Measurements from ENCODE around the gene B3GALT5.
A peak's percentile ranks its signal among the peaks of the same experiment; 100 is the strongest.

The B3GALT5 gene

GRCh38 chr21:39648879-39649278, 36.1 kb downstream of the B3GALT5 start:
- DNase-seq = no peak

DNA sequence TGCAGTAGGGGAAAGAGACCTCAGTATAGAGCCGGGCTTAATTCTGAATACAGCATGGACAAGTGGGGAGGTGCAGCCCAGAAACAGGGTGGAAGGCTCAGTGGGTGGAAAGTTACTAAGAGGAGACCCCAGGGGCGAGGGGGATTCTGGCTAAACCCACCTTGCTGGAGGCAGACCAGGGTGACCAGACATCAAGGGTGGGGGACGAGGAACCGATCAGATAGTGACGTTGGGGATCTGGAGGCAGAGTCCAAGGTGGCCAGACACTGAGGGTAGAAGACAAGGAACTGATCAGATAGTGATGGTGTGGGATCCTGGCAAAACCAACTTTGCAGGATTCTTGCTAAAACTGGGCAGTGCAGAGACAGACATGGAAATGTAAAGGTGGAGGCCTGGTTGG, 36.8 kb downstream of the B3GALT5 start:
- no peak for DNase-seq

DNA sequence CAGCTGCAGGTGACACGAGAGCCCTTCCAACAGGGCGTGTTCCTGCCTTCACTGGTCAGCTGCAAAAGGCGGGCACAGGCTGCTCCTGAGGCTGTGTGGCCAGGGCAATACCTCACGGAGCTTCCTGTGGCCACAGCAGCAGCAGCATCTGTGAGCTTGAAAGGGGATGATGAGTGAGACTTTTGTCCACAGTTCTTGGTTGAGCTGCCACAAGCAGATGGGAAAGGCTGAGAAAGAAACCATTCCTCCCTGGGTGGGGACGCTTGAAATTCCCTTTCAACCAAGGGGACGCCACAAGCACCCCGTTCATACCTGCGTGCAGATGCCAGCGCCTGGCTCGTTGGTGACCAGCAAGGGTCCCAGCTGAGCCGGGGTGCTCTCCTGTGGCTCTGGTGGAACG, 37.6 kb downstream of the B3GALT5 start:
- DNase-seq = no peak

GRCh38 chr21:39650801-39651200, 38.1 kb downstream of the B3GALT5 start:
- DNase-seq = no peak

DNA sequence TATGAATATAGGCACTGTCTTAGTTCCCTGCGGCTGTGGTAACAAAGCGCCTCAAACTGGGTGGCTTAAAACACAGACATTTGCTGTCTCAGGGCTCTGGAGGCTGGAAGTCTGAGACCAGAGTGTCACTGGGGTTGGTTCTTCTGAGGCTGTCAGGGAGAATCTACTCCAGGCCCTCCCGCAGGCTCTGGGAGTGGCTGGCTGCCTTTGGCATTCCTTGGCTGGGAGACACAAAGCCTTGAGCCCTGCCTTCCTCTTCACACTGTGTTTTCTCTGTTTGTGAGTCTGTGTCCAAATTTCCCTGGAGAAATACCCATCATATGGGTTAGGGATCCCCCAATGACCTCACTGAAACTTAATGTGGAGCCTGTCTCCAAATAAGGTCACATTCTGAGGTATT, 38.5 kb downstream of the B3GALT5 start:
- no peak for DNase-seq

DNA sequence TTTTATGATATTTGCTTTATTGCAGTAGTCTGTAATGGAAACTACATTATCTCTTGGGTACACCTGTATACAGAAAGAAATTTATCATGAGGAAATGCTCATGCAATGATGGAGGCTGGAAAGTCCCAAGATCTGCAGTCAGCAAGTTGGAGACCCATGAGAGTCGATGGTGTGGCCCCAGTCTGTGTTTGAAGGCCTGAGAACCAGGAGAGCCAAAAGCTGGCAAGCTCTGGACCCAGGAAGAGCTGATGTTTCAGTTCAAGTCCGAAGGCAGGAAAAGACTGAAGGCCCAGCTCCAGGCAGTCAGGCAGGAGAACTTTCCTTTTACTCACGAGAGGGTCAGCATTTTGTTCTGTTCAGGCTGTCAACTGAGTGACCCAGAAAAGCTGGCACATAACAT, 42.2 kb downstream of the B3GALT5 start:
- no peak for DNase-seq

GRCh38 chr21:39655589-39655988, 42.8 kb downstream of the B3GALT5 start:
- no peak for DNase-seq

DNA sequence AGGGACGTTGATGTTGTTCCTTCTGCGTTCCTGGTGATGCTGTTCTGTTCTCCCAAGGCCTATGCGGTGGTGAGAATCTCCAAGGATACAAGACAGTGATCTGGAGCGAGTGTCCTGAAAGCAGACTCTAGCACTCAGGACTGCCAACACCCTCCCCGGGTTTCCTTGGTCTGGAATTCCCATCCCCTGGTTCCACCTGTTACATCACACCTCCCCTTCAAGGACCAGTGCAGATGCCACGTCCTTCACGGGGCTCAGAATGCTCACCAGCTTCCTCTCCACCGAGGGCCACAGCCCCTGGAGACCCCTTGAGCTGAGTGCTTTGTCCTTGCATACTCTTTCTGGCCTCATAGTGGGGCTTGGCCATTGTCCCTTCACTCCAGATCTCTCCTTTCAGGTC, 43.5 kb downstream of the B3GALT5 start:
- DNase-seq = no peak

- no peak for DNase-seq
Measured at GRCh38 chr21:39657091-39657689, 44.5 kb downstream of the B3GALT5 start.

GRCh38 chr21:39658066-39658465, 45.3 kb downstream of the B3GALT5 start:
- peak in 1 of 2 experiments; percentile 13 for DNase-seq

- DNase-seq = no peak
Measured at GRCh38 chr21:39659070-39659815, 46.5 kb downstream of the B3GALT5 start.

DNA sequence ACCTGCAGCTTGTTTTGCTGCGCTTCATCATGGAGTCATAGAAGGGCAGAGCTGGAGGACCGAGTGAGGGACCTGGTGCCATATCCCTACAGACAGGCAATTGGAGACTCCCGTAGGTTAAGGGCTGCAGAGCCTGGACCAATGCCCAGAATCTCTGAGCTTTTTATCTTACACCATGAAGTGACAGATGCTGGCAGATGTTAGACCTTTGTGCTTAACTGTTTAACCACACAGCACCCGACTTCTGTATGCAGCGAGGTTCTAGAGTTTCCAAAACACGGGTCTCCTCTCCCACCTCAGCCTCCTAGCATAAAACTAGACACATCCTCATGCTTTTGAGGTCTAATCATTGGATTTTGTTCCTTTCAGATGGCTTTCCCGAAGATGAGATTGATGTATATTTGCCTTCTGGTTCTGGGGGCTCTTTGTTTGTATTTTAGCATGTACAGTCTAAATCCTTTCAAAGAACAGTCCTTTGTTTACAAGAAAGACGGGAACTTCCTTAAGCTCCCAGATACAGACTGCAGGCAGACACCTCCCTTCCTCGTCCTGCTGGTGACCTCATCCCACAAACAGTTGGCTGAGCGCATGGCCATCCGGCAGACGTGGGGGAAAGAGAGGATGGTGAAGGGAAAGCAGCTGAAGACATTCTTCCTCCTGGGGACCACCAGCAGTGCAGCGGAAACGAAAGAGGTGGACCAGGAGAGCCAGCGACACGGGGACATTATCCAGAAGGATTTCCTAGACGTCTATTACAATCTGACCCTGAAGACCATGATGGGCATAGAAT, 47.6 kb downstream of the B3GALT5 start:
- no peak for DNase-seq

- no peak for DNase-seq
Measured at GRCh38 chr21:39661121-39661520, 48.4 kb downstream of the B3GALT5 start.

GRCh38 chr21:39661740-39662139, 49.0 kb downstream of the B3GALT5 start:
- no peak for DNase-seq

- DNase-seq = no peak
Measured at GRCh38 chr21:39662411-39662953, 49.7 kb downstream of the B3GALT5 start.

GRCh38 chr21:39663066-39663465, 50.3 kb downstream of the B3GALT5 start:
- DNase-seq = no peak

GRCh38 chr21:39663742-39664492, 51.2 kb downstream of the B3GALT5 start:
- DNase-seq = no peak

DNA sequence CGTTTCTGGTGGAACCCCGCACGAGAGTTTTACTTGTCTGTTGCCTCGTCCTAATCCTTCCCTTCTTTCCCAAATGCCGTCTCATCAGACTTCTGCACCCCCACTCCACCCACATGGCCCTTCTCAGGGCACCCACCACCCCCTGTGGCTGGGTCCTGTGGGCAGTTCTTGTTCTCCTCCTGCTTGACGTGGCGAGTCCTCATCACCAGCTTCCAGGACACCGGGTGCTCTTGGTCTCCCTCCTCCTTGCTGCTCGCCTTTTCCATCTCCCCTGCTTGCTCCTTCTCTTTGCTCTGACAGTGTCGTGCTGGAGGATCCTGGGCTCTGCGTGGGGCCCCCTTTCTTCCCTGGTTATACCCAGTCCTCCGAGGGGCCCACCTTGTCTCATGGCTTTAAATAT, 51.8 kb downstream of the B3GALT5 start:
- DNase-seq = no peak

- no peak for DNase-seq
Measured at GRCh38 chr21:39666026-39666425, 53.3 kb downstream of the B3GALT5 start.

- DNase-seq = peak in 1 of 2 experiments; percentile 51
Measured at GRCh38 chr21:39666681-39667315, 54.1 kb downstream of the B3GALT5 start.

GRCh38 chr21:39667353-39667891, 54.7 kb downstream of the B3GALT5 start:
- peak; percentile 67 to 78 for DNase-seq

GRCh38 chr21:39668369-39668768, 55.6 kb downstream of the B3GALT5 start:
- DNase-seq = no peak

All from NCI-H526 (cell line).